T-cell (primary cell): ENCODE measurements around the gene FGA. TPM values are rescaled to one million over a fixed set of nuclear protein-coding genes. Genes with fewer than 3 reads are reported as not detected.

Experiments used
- ATAC-seq, 4 experiments: fragments of 200-7000 bp in 3 of 4; fragments of 150-1000 bp in 1 of 4; cut with Tn5 transposase; replicated peaks in 1 of 4; 1 replicate in 3 of 4; 2 replicates in 1 of 4; pipeline ENCODE4 v1.10.0; 2021; ENCODE audit warnings: moderate library complexity in 3 of 4, mild to moderate bottlenecking in 2 of 4, moderate number of reproducible peaks in 1 of 4
- CTCF ChIA-PET, 2 donors: fragments of 300-600 bp; sonication (Branson Sonifier 250); formaldehyde crosslinking; loops; one replicate each; lab custom pipeline; 2022; ENCODE audit warnings: antibody characterized with exemption in 2 of 2; lab: Charles Lee
- POLR2A ChIA-PET, 2 donors: fragments of 300-600 bp; sonication (Branson Sonifier 250); formaldehyde crosslinking; loops; one replicate each; lab custom pipeline; 2022; ENCODE audit warnings: antibody characterized with exemption in 2 of 2; lab: Charles Lee
- DNase-seq, 35 experiments: peaks; one replicate each; pipeline versions ENCODE4 v3.0.0 to v3.0.0-alpha.2; 2013 to 2023
- H3K27ac ChIP-seq: one replicate; pipeline ENCODE4 v1.5.1; 2013; ENCODE audit warnings: low read length
- H3K27me3 ChIP-seq, 2 experiments: replicated peaks in 1 of 2; 1 replicate in 1 of 2; 2 replicates in 1 of 2; pipeline versions ENCODE4 v1.6.1 to v1.7.0; 2013; ENCODE audit warnings: low read length in 1 of 2, mixed read lengths in 1 of 2; ENCODE audit not compliant: control insufficient read depth in 2 of 2, insufficient read depth in 2 of 2; ENCODE audit errors: extremely low read depth in 1 of 2
- H3K36me3 ChIP-seq, 2 donors: 1 replicate in 1 of 2; 2 replicates in 1 of 2; pipeline versions ENCODE4 v1.6.1 to v1.7.0; 2013; ENCODE audit warnings: low read length in 1 of 2; ENCODE audit not compliant: control insufficient read depth in 2 of 2, insufficient read depth in 1 of 2; ENCODE audit errors: extremely low read depth in 1 of 2
- H3K4me1 ChIP-seq, 2 experiments: 1 replicate in 1 of 2; 2 replicates in 1 of 2; pipeline versions ENCODE4 v1.6.1 to v1.7.0; 2013; ENCODE audit warnings: low read length in 2 of 2, mixed read lengths in 1 of 2; ENCODE audit not compliant: insufficient read depth in 2 of 2, control insufficient read depth in 1 of 2; ENCODE audit errors: extremely low read depth in 1 of 2
- H3K4me3 ChIP-seq, 2 donors: 1 replicate in 1 of 2; 2 replicates in 1 of 2; pipeline versions ENCODE4 v1.5.1 to v1.7.0; 2013; ENCODE audit warnings: mild to moderate bottlenecking in 2 of 2, low read length in 1 of 2, moderate library complexity in 1 of 2; ENCODE audit not compliant: control insufficient read depth in 1 of 2; ENCODE audit errors: extremely low read depth in 1 of 2
- H3K9me3 ChIP-seq: 2 replicates; pipeline ENCODE4 v1.7.0; 2013
- H3K27ac Mint-ChIP-seq, 2 donors: one replicate each; pipeline ENCODE4 v1.8.0; 2020 to 2021; ENCODE audit warnings: mild to moderate bottlenecking in 2 of 2, mixed read lengths in 2 of 2
- H3K27me3 Mint-ChIP-seq, 2 donors: one replicate each; pipeline ENCODE4 v1.8.0; 2021 to 2022; ENCODE audit warnings: mixed read lengths in 2 of 2
- H3K36me3 Mint-ChIP-seq: one replicate; pipeline ENCODE4 v1.8.0; 2021; ENCODE audit warnings: mixed read lengths
- H3K4me1 Mint-ChIP-seq, 3 donors: one replicate each; pipeline ENCODE4 v1.8.0; 2020 to 2022; ENCODE audit warnings: mixed read lengths in 3 of 3, mild to moderate bottlenecking in 1 of 3
- H3K4me3 Mint-ChIP-seq, 3 donors: one replicate each; pipeline ENCODE4 v1.8.0; 2020 to 2022; ENCODE audit warnings: mild to moderate bottlenecking in 3 of 3, mixed read lengths in 3 of 3, moderate library complexity in 3 of 3
- H3K9me3 Mint-ChIP-seq, 3 donors: one replicate each; pipeline ENCODE4 v1.8.0; 2020 to 2022; ENCODE audit warnings: mixed read lengths in 3 of 3
- WGBS: methylation state at CpG from one replicate; pipeline ENCODE4 v1.1.5; 2013; ENCODE audit warnings: missing lambda C conversion rate; ENCODE audit not compliant: insufficient coverage; 5-methylcytosine and 5-hydroxymethylcytosine counted together
- total RNA-seq, 35 experiments: library from RNA in 6 of 35; stranded (reverse) in 6 of 35; fragments of 120-200 nt in 1 of 35; gene quantifications; one replicate each; pipeline versions ENCODE4 v1.2.1 to v1.2.4 and lab custom pipeline; 2013 to 2026

FGA gene
- total RNA-seq, 5 donors from 2014 or later (not counting 1 experiment from before 2014, with no cell fraction given): 4.6 to 6.9 (median 4.8) TPM; not detected in 2

- Mint-ChIP-seq H3K27ac (no peak overlapping the region), H3K4me3 (no peak overlapping the region), H3K36me3 (no peaks in the 10 kb centered on the region), H3K9me3 (no peaks in the 10 kb centered on the region), H3K4me1 (no peaks in the 10 kb centered on the region), H3K27me3 (peaks cover 10 to 15% of the 10 kb centered on the region in 2 donors)
- no peaks in the 10 kb centered on the region for H3K9me3 ChIP-seq
- no peaks in the 10 kb centered on the region for H3K36me3 ChIP-seq
- H3K4me3 ChIP-seq: no peak overlapping the region
- 82% methylated on average over 1 of the region's 2 CpGs for WGBS
- H3K27me3 ChIP-seq: peaks cover 0 to 6% of the 10 kb centered on the region in 2 experiments
- ChIA-PET POLR2A (no interaction called here), CTCF (no interaction called here)
- ATAC-seq (no peak), DNase-seq (no peak)
- no peaks in the 10 kb centered on the region for H3K4me1 ChIP-seq
- H3K27ac ChIP-seq: no peak overlapping the region
Observed at GRCh38 chr4:154593868-154594267, 3.3 kb upstream of the FGA start.

- WGBS: no CpG with 5 or more reads among the region's 3 CpGs
- Mint-ChIP-seq H3K36me3 (no peaks in the 10 kb centered on the region), H3K4me1 (no peaks in the 10 kb centered on the region), H3K27ac (no peak overlapping the region), H3K4me3 (no peak overlapping the region), H3K9me3 (no peaks in the 10 kb centered on the region), H3K27me3 (peaks cover 10 to 20% of the 10 kb centered on the region in 2 donors)
- Histone ChIP-seq H3K4me1 (no peaks in the 10 kb centered on the region), H3K36me3 (no peaks in the 10 kb centered on the region), H3K27ac (no peak overlapping the region), H3K27me3 (peaks cover 0 to 3% of the 10 kb centered on the region in 2 experiments), H3K9me3 (no peaks in the 10 kb centered on the region), H3K4me3 (no peak overlapping the region)
- ChIA-PET POLR2A (no interaction called here), CTCF (no interaction called here)
- DNase-seq: no peak
- ATAC-seq: no peak
Observed at GRCh38 chr4:154591890-154592289, 1.3 kb upstream of the FGA start.

GRCh38 chr4:154589296-154590197 lies 995 bp downstream of the FGA start:
- POLR2A ChIA-PET: no interaction called here
- Mint-ChIP-seq H3K4me1 (no peaks in the 10 kb centered on the region), H3K9me3 (no peaks in the 10 kb centered on the region), H3K27ac (no peak overlapping the region), H3K4me3 (no peak overlapping the region), H3K36me3 (no peaks in the 10 kb centered on the region), H3K27me3 (peaks cover 17 to 24% of the 10 kb centered on the region in 2 donors)
- 100% methylated on average over 1 of the region's 7 CpGs for WGBS
- peaks cover 0 to 10% of the 10 kb centered on the region in 2 experiments for H3K27me3 ChIP-seq
- no peak overlapping the region for H3K4me3 ChIP-seq
- H3K9me3 ChIP-seq: no peaks in the 10 kb centered on the region
- CTCF ChIA-PET: no interaction called here
- no peaks in the 10 kb centered on the region for H3K36me3 ChIP-seq
- no peaks in the 10 kb centered on the region for H3K4me1 ChIP-seq
- ATAC-seq (no peak), DNase-seq (no peak)
- no peak overlapping the region for H3K27ac ChIP-seq

GRCh38 chr4:154588198-154588597 lies 2.3 kb downstream of the FGA start:
- H3K27me3 Mint-ChIP-seq: peaks cover 18 to 24% of the 10 kb centered on the region in 2 donors
- ChIA-PET CTCF (interaction anchor here in 1 of 2 donors (1.0 kb wide), 1 partner anchor 29 kb away, joined by 3 read pairs; no protein-coding TSS in a partner anchor), POLR2A (interaction anchor here in 1 of 2 donors (0.8 kb wide), 1 partner anchor 24 kb away, joined by 3 read pairs; the partner anchor contains the start of gene FGG)
- ATAC-seq: no peak
- peaks cover 0 to 12% of the 10 kb centered on the region in 2 experiments for H3K27me3 ChIP-seq
- no peaks in the 10 kb centered on the region for H3K9me3 Mint-ChIP-seq
- no peak overlapping the region for H3K4me3 ChIP-seq
- no peak overlapping the region for H3K4me3 Mint-ChIP-seq
- WGBS: 100% methylated on average over 1 of the region's 2 CpGs
- H3K4me1 ChIP-seq: no peaks in the 10 kb centered on the region
- no peaks in the 10 kb centered on the region for H3K4me1 Mint-ChIP-seq
- no peak for DNase-seq
- no peak overlapping the region for H3K27ac Mint-ChIP-seq
- H3K36me3 ChIP-seq: no peaks in the 10 kb centered on the region
- H3K27ac ChIP-seq: no peak overlapping the region
- no peaks in the 10 kb centered on the region for H3K9me3 ChIP-seq
- H3K36me3 Mint-ChIP-seq: no peaks in the 10 kb centered on the region

GRCh38 chr4:154586296-154587033 lies 4.1 kb downstream of the FGA start:
- H3K27ac Mint-ChIP-seq: no peak overlapping the region

GRCh38 chr4:154585369-154586018 lies 5.0 kb downstream of the FGA start:
- H3K27ac ChIP-seq: no peak overlapping the region
- Mint-ChIP-seq H3K27ac (no peak overlapping the region), H3K4me3 (no peak overlapping the region), H3K27me3 (peaks cover 18 to 23% of the 10 kb centered on the region in 2 donors), H3K9me3 (no peaks in the 10 kb centered on the region), H3K36me3 (no peaks in the 10 kb centered on the region), H3K4me1 (no peaks in the 10 kb centered on the region)
- H3K4me1 ChIP-seq: no peaks in the 10 kb centered on the region
- WGBS: 84% methylated on average over 7 of the region's 10 CpGs
- ChIA-PET POLR2A (no interaction called here), CTCF (no interaction called here)
- peaks cover 0 to 11% of the 10 kb centered on the region in 2 experiments for H3K27me3 ChIP-seq
- no peaks in the 10 kb centered on the region for H3K36me3 ChIP-seq
- DNase-seq (no peak), ATAC-seq (no peak)
- no peak overlapping the region for H3K4me3 ChIP-seq
- H3K9me3 ChIP-seq: no peaks in the 10 kb centered on the region

More at GRCh38 chr4:154586296-154587033, 4.1 kb downstream of the FGA start:
- no peak for ATAC-seq
- H3K4me3 Mint-ChIP-seq: no peak overlapping the region
- H3K9me3 ChIP-seq: no peaks in the 10 kb centered on the region
- ChIA-PET CTCF (no interaction called here), POLR2A (no interaction called here)
- no peaks in the 10 kb centered on the region for H3K4me1 ChIP-seq
- H3K4me3 ChIP-seq: no peak overlapping the region
- H3K4me1 Mint-ChIP-seq: no peaks in the 10 kb centered on the region
- WGBS: 93% methylated on average over 8 of the region's 13 CpGs
- no peak overlapping the region for H3K27ac ChIP-seq
- DNase-seq: no peak
- peaks cover 0 to 12% of the 10 kb centered on the region in 2 experiments for H3K27me3 ChIP-seq
- no peaks in the 10 kb centered on the region for H3K36me3 Mint-ChIP-seq
- no peaks in the 10 kb centered on the region for H3K9me3 Mint-ChIP-seq
- H3K27me3 Mint-ChIP-seq: peaks cover 18 to 27% of the 10 kb centered on the region in 2 donors
- H3K36me3 ChIP-seq: no peaks in the 10 kb centered on the region
